H1 (cell line): ENCODE data around the gene KAT8. TPM values are rescaled to one million over a fixed set of nuclear protein-coding genes. Genes with fewer than 3 reads are reported as not detected.

ENCODE experiments used
- CTCF ChIA-PET: fragments of 300-600 bp; sonication (Branson Sonifier 250); formaldehyde crosslinking; loops from one replicate; lab custom pipeline; 2021; ENCODE audit not compliant: partially characterized antibody; lab: Charles Lee
- POLR2A ChIA-PET: fragments of 300-600 bp; sonication (Branson Sonifier 250); formaldehyde crosslinking; loops from one replicate; lab custom pipeline; 2021; ENCODE audit warnings: inconsistent platforms; ENCODE audit not compliant: partially characterized antibody; lab: Charles Lee
- DNase-seq, 2 experiments: peaks; one replicate each; pipeline versions ENCODE4 v3.0.0 to v3.0.0-alpha.2; 2010 to 2022; ENCODE audit warnings: low spot score in 2 of 2, low read depth in 1 of 2, mixed read lengths in 1 of 2
- FAIRE-seq: peaks from 2 replicates; lab custom pipeline; 2011; peaks lifted over from hg19 to GRCh38; lab: Jason Lieb, UNC
- H2AFZ ChIP-seq: 2 replicates; pipeline ENCODE4 v1.8.1; 2012; ENCODE audit warnings: low read length, inconsistent platforms
- H2AK5ac ChIP-seq: 2 replicates; pipeline ENCODE4 v1.6.1; 2013; ENCODE audit warnings: low read depth, low read length
- H2BK120ac ChIP-seq: replicated peaks from 2 replicates; pipeline ENCODE3; 2013; ENCODE audit warnings: low read depth, low read length, inconsistent platforms
- H2BK12ac ChIP-seq: 2 replicates; pipeline ENCODE4 v1.6.1; 2013; ENCODE audit warnings: low read depth, low read length
- H2BK15ac ChIP-seq: 2 replicates; pipeline ENCODE4 v1.6.1; 2013; ENCODE audit warnings: low read length
- H2BK20ac ChIP-seq: 2 replicates; pipeline ENCODE4 v1.6.1; 2013; ENCODE audit warnings: low read length
- H2BK5ac ChIP-seq: 2 replicates; pipeline ENCODE4 v1.6.1; 2013; ENCODE audit warnings: low read depth, low read length
- H3K14ac ChIP-seq: 2 replicates; pipeline ENCODE4 v1.6.1; 2013; ENCODE audit warnings: inconsistent platforms; ENCODE audit not compliant: insufficient read length
- H3K18ac ChIP-seq: 2 replicates; pipeline ENCODE4 v1.6.1; 2013; ENCODE audit warnings: low read length; ENCODE audit errors: extremely low read depth
- H3K23ac ChIP-seq: 2 replicates; pipeline ENCODE4 v1.6.1; 2013; ENCODE audit warnings: inconsistent platforms; ENCODE audit not compliant: insufficient read length
- H3K23me2 ChIP-seq: 2 replicates; pipeline ENCODE4 v1.6.1; 2013; ENCODE audit warnings: low read depth, low read length
- H3K27ac ChIP-seq: 2 replicates; pipeline ENCODE4 v1.6.1; 2011; ENCODE audit warnings: low read depth, low read length, inconsistent platforms
- H3K27me3 ChIP-seq, 4 experiments: replicated peaks in 1 of 4; 1 replicate in 1 of 4; 2 replicates in 3 of 4; pipeline versions ENCODE4 v1.6.1 to v1.8.1; 2011 to 2013; ENCODE audit warnings: low read length in 3 of 4, mild to moderate bottlenecking in 3 of 4, inconsistent platforms in 2 of 4, mixed read lengths in 2 of 4, moderate library complexity in 1 of 4; ENCODE audit not compliant: control insufficient read depth in 3 of 4, insufficient read depth in 3 of 4; ENCODE audit errors: extremely low read depth in 1 of 4
- H3K36me3 ChIP-seq, 4 experiments: 2 replicates each; pipeline versions ENCODE4 v1.6.1 to v1.8.1; 2011 to 2013; ENCODE audit warnings: mild to moderate bottlenecking in 4 of 4, low read length in 3 of 4, moderate library complexity in 2 of 4, control low read depth in 1 of 4, inconsistent platforms in 1 of 4; ENCODE audit not compliant: insufficient read depth in 4 of 4, control insufficient read depth in 2 of 4
- H3K4ac ChIP-seq: replicated peaks from 2 replicates; pipeline ENCODE3; 2013; ENCODE audit warnings: low read length, low read depth, mixed read lengths, inconsistent platforms; ENCODE audit not compliant: insufficient read length
- H3K4me1 ChIP-seq, 4 experiments: replicated peaks in 1 of 4; 1 replicate in 1 of 4; 2 replicates in 3 of 4; pipeline versions ENCODE4 v1.6.1 to v1.8.1; 2011 to 2013; ENCODE audit warnings: low read length in 3 of 4, inconsistent platforms in 2 of 4, mixed read lengths in 1 of 4; ENCODE audit not compliant: insufficient read depth in 4 of 4, control insufficient read depth in 3 of 4
- H3K4me2 ChIP-seq, 2 experiments: 2 replicates each; pipeline versions ENCODE4 v1.6.1 to v1.8.1; 2011 to 2013; ENCODE audit warnings: low read depth in 2 of 2, low read length in 2 of 2, control low read depth in 1 of 2, inconsistent platforms in 1 of 2, mild to moderate bottlenecking in 1 of 2; ENCODE audit not compliant: insufficient read depth in 1 of 2
- H3K4me3 ChIP-seq, 4 experiments: fragments of 200-600, 300-600 bp in 1 of 4; sonication (generic), shearing (Covaris generic), sonication (Bioruptor Twin) in 1 of 4; 2 replicates each; pipeline versions ENCODE4 v1.5.1 to v1.8.1; 2011 to 2016; ENCODE audit warnings: low read length in 4 of 4, low read depth in 3 of 4, control low read depth in 2 of 4, inconsistent platforms in 2 of 4, mild to moderate bottlenecking in 2 of 4, mixed read lengths in 1 of 4, moderate library complexity in 1 of 4; ENCODE audit not compliant: insufficient read depth in 2 of 4; ENCODE audit errors: extremely low read depth in 1 of 4
- H3K56ac ChIP-seq: replicated peaks from 2 replicates; pipeline ENCODE3; 2013; ENCODE audit warnings: low read depth, mild to moderate bottlenecking, mixed read lengths, low read length, inconsistent platforms; ENCODE audit not compliant: insufficient read length
- H3K79me1 ChIP-seq: 2 replicates; pipeline ENCODE4 v1.6.1; 2013; ENCODE audit warnings: low read depth, low read length, control low read depth
- H3K79me2 ChIP-seq, 2 experiments: 2 replicates each; pipeline versions ENCODE4 v1.6.1 to v1.8.1; 2012 to 2013; ENCODE audit warnings: low read length in 2 of 2, mild to moderate bottlenecking in 2 of 2, inconsistent platforms in 1 of 2; ENCODE audit not compliant: insufficient read depth in 2 of 2, control insufficient read depth in 1 of 2
- H3K9ac ChIP-seq, 4 experiments: replicated peaks in 1 of 4; 1 replicate in 1 of 4; 2 replicates in 3 of 4; pipeline versions ENCODE4 v1.6.1 to v1.8.1; 2011 to 2013; ENCODE audit warnings: low read depth in 3 of 4, low read length in 3 of 4, control low read depth in 2 of 4, mild to moderate bottlenecking in 2 of 4, moderate library complexity in 2 of 4, inconsistent platforms in 1 of 4; ENCODE audit errors: extremely low read depth in 1 of 4
- H3K9me3 ChIP-seq, 2 experiments: 2 replicates each; pipeline versions ENCODE4 v1.6.1 to v1.8.1; 2012 to 2013; ENCODE audit warnings: mild to moderate bottlenecking in 2 of 2, moderate library complexity in 2 of 2, control low read depth in 1 of 2, inconsistent platforms in 1 of 2, low read depth in 1 of 2, low read length in 1 of 2, mixed read lengths in 1 of 2; ENCODE audit not compliant: insufficient read depth in 2 of 2
- H4K20me1 ChIP-seq, 2 experiments: replicated peaks in 1 of 2; 2 replicates each; pipeline versions ENCODE3 to v1.8.1; 2011 to 2013; ENCODE audit warnings: inconsistent platforms in 2 of 2, low read length in 2 of 2, mild to moderate bottlenecking in 1 of 2; ENCODE audit not compliant: insufficient read depth in 2 of 2, control insufficient read depth in 1 of 2
- H4K5ac ChIP-seq: 2 replicates; pipeline ENCODE4 v1.6.1; 2013; ENCODE audit warnings: low read length, low read depth, mixed read lengths, inconsistent platforms; ENCODE audit not compliant: insufficient read length
- H4K8ac ChIP-seq: 2 replicates; pipeline ENCODE4 v1.8.0; 2013; ENCODE audit warnings: mild to moderate bottlenecking, moderate library complexity, low read length, inconsistent platforms; ENCODE audit not compliant: insufficient read depth; ENCODE audit errors: extremely low read depth
- H4K91ac ChIP-seq: replicated peaks from 2 replicates; pipeline ENCODE3; 2013; ENCODE audit warnings: low read length, mixed read lengths, inconsistent platforms; ENCODE audit not compliant: insufficient read length
- ATF3 ChIP-seq: IDR thresholded peaks from 2 replicates; pipeline ENCODE4 v1.6.1; 2011; ENCODE audit warnings: low read depth, mild to moderate bottlenecking, low read length; ENCODE audit not compliant: insufficient read depth
- CHD1 ChIP-seq: IDR thresholded peaks from 2 replicates; pipeline ENCODE4 v1.6.1; 2012; ENCODE audit warnings: low read depth, low read length, improper control_type of control experiment
- CTCF ChIP-seq, 3 experiments: IDR thresholded peaks; 1 replicate in 2 of 3; 2 replicates in 1 of 3; pipeline versions ENCODE4 v1.5.1 to v1.6.1; 2011; ENCODE audit warnings: low read length in 3 of 3, mild to moderate bottlenecking in 3 of 3, inconsistent platforms in 2 of 3, low read depth in 1 of 3, moderate library complexity in 1 of 3; ENCODE audit not compliant: insufficient read depth in 1 of 3; ENCODE audit errors: control extremely low read depth in 1 of 3
- EZH2 ChIP-seq: fragments of 200-600 bp; sonication (generic); IDR thresholded peaks from 2 replicates; pipeline ENCODE4 v1.7.1; 2012; ENCODE audit warnings: low read depth, mild to moderate bottlenecking, moderate library complexity, low read length, inconsistent platforms; ENCODE audit not compliant: severe bottlenecking
- FOSL1 ChIP-seq: IDR thresholded peaks from 2 replicates; pipeline ENCODE4 v1.6.1; 2011; ENCODE audit warnings: mild to moderate bottlenecking, low read depth, low read length, moderate library complexity; ENCODE audit not compliant: insufficient read depth
- POLR2A ChIP-seq, 2 experiments: IDR thresholded peaks; 1 replicate in 1 of 2; 2 replicates in 1 of 2; pipeline ENCODE4 v1.6.1; 2011; ENCODE audit warnings: low read depth in 2 of 2, low read length in 2 of 2, mild to moderate bottlenecking in 2 of 2; ENCODE audit errors: control extremely low read depth in 1 of 2
- POLR2AphosphoS5 ChIP-seq: IDR thresholded peaks from 2 replicates; pipeline ENCODE4 v1.6.1; 2011; ENCODE audit warnings: low read depth, low read length
- RFX5 ChIP-seq: IDR thresholded peaks from 2 replicates; pipeline ENCODE4 v1.6.1; 2011; ENCODE audit warnings: low read depth, low read length, improper control_type of control experiment, borderline replicate concordance
- SAP30 ChIP-seq: fragments of 300-600 bp; sonication (generic); IDR thresholded peaks from 2 replicates; pipeline ENCODE4 v1.7.1; 2012; ENCODE audit warnings: low read length, moderate library complexity, mild to moderate bottlenecking, inconsistent platforms; ENCODE audit not compliant: insufficient read depth, insufficient replicate concordance
- SIX5 ChIP-seq: IDR thresholded peaks from 2 replicates; pipeline ENCODE4 v1.6.1; 2011; ENCODE audit warnings: mild to moderate bottlenecking, low read depth, low read length
- SP2 ChIP-seq: IDR thresholded peaks from 2 replicates; pipeline ENCODE4 v1.6.1; 2012; ENCODE audit warnings: mild to moderate bottlenecking, low read length, inconsistent platforms
- WGBS, 2 experiments: shearing (Covaris generic) in 1 of 2; methylation state at CpG; one replicate each; pipeline versions ENCODE4 v1.1.6 to v1.1.7; 2013 to 2015; ENCODE audit warnings: low lambda C conversion rate in 2 of 2, mixed read lengths in 2 of 2, inconsistent platforms in 1 of 2, low coverage in 1 of 2, missing lambda C conversion rate in 1 of 2; ENCODE audit not compliant: insufficient replicate concordance in 2 of 2, insufficient coverage in 1 of 2, insufficient read length in 1 of 2; ENCODE audit errors: extremely low coverage in 1 of 2, missing lambda C conversion rate in 1 of 2; 5-methylcytosine and 5-hydroxymethylcytosine counted together
- polyA plus RNA-seq, 7 experiments: library from polyadenylated mRNA; depleted of rRNA in 3 of 7; stranded (reverse) in 5 of 7; unstranded in 2 of 7; fragments of >200 nt in 5 of 7; fragments of 200-250 nt in 2 of 7; gene quantifications; 1 replicate in 5 of 7; 2 replicates in 1 of 7; 4 replicates in 1 of 7; pipeline versions ENCODE4 v1.2.1 to v1.2.3, GENCODE V29; 2011 to 2013; ENCODE audit warnings: missing spikeins in 2 of 7, mixed read lengths in 2 of 7
- total RNA-seq: library from RNA; stranded (reverse); fragmentation: NEBNext Ultra II Directional; extraction: Animal tissue kit (Norgen Biotek cat#: 25700); gene quantifications from 2 replicates; pipeline ENCODE4 v1.2.1, GENCODE V29; 2021

KAT8 gene
- total and polyA plus RNA-seq, 2 of the 8 experiments (the other 6 are each of a cell fraction or from before 2014, with no cell fraction given), result 52.6 to 61.6 TPM

GRCh38 chr16:31083556-31083955, 33.9 kb upstream of the KAT8 start:
- no peak overlapping the region for H3K4me2 ChIP-seq
- H3K36me3 ChIP-seq, result peaks cover 0 to 27% (median 11%) of the 10 kb centered on the region in 4 experiments; a peak in 6 of 8 replicates
- no peak for DNase-seq
- no peak for TF ChIP-seq POLR2A (IDR thresholded peaks at IDR 0.05; ENCODE audit: control extremely low read depth in 1 of 2, low read depth in 2 of 2, low read length in 2 of 2)
- TF ChIP-seq CTCF (IDR thresholded peaks at IDR 0.05; ENCODE audit: control extremely low read depth in 1 of 3, insufficient read depth in 1 of 3, low read depth in 1 of 3, low read length in 3 of 3), result no peak
- no peak; the same call in 1 of the 2 replicates for TF ChIP-seq POLR2AphosphoS5
- no peak for TF ChIP-seq SP2
- no peak for TF ChIP-seq CHD1
- no peak for TF ChIP-seq RFX5
- TF ChIP-seq EZH2, result no peak
- TF ChIP-seq SAP30, result no peak
- no peak for TF ChIP-seq FOSL1
- no peak for TF ChIP-seq SIX5
- no peak for TF ChIP-seq ATF3

More at GRCh38 chr16:31083556-31083955, 33.9 kb upstream of the KAT8 start:
- Histone ChIP-seq H3K9me3 (no peaks in the 10 kb centered on the region), H4K20me1 (peaks cover 7 to 23% of the 10 kb centered on the region in 2 experiments), H4K91ac (no peak overlapping the region), H4K8ac (no peak overlapping the region), H3K23ac (no peak overlapping the region), H3K27ac (no peak overlapping the region), H3K14ac (no peak overlapping the region), H3K27me3 (no peaks in the 10 kb centered on the region), H2BK15ac (no peak overlapping the region), H2BK5ac (no peak overlapping the region), H2BK12ac (no peak overlapping the region), H2AK5ac (no peak overlapping the region), H3K4me1 (no peaks in the 10 kb centered on the region), H2BK20ac (no peak overlapping the region), H3K4me3 (no peak overlapping the region), H3K18ac (no peak overlapping the region), H3K4ac (no peak overlapping the region), H3K79me1 (peaks cover 6% of the 10 kb centered on the region), H3K56ac (no peak overlapping the region), H3K23me2 (no peaks in the 10 kb centered on the region), H2BK120ac (no peak overlapping the region), H3K9ac (no peak overlapping the region), H3K79me2 (peaks cover 0 to 6% of the 10 kb centered on the region in 2 experiments; a peak in 1 of 4 replicates), H4K5ac (no peak overlapping the region), H2AFZ (no peak overlapping the region)
- POLR2A ChIA-PET, result interaction anchor here (0.8 to 4.7 kb wide), 5 partner anchors 9 to 119 kb away, joined by 3 to 34 read pairs (median 5); partner anchors contain the start of genes ZNF646 and ZNF668
- CTCF ChIA-PET, result interaction anchor here (0.8 to 1.7 kb wide), 3 partner anchors 9 to 131 kb away, joined by 3 to 4 read pairs (median 3); no protein-coding TSS in a partner anchor
- no peak for FAIRE-seq
- WGBS, 2 experiments, result 76% methylated on average over 5 of the region's 5 CpGs; no CpG with 5 or more reads in 1 of the 2 experiments
